ENCODE data around the gene CTTNBP2NL.

CTTNBP2NL gene, protein sequence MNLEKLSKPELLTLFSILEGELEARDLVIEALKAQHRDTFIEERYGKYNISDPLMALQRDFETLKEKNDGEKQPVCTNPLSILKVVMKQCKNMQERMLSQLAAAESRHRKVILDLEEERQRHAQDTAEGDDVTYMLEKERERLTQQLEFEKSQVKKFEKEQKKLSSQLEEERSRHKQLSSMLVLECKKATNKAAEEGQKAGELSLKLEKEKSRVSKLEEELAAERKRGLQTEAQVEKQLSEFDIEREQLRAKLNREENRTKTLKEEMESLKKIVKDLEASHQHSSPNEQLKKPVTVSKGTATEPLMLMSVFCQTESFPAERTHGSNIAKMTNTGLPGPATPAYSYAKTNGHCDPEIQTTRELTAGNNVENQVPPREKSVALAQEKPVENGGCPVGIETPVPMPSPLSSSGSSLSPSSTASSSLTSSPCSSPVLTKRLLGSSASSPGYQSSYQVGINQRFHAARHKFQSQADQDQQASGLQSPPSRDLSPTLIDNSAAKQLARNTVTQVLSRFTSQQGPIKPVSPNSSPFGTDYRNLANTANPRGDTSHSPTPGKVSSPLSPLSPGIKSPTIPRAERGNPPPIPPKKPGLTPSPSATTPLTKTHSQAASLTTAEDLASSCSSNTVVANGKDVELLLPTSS

DNA sequence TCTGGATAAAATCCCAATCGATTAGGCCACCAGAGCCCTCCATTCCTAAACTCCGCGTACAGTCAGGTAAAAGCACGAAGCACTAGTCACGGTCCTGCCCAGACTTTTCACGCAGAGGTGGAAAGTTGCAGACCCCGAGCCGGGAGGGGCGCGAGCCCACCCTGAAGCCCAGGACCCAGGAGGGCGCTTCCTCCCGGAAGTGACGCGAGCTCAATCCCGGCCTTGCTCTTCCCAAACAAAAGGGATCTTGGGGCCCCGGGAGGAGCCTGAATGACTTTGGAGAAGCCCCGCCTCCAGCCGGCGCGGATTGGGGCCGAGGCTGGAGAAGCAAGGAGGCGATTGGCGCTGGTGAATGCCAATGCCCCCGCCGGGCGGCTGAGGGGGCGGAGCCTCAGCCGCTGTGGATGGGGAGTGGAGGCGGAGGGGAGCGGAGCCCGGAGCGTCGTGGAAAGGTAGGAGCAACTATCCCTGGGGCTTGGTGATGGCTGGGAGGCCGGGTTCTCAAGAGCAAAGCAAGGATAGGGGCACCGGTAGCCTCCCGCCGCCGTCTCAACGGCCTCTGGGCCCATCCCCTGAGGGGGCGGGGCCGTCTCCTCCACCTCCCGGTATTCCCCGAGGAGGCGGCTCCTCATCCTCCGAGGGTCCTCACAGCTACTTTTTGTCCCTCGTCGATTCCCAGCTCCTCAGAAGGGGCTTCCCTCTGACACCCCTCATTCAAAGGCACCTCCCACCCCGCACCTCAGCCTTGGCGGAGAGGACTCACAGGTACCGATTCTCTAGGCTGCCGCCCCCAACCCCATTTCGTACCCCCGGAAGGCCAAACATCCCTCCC, at the start of gene CTTNBP2NL:
Gene CTTNBP2NL, plus strand, starts transcription at position 394 of the 832 bp plus-strand sequence. CDS start 19,952 bp downstream, outside the sequence.
- Histone ChIP-seq H3K9me3 (ENCODE audit: insufficient read depth, low read depth, low read length) (no peaks in the 10 kb centered on the region), H3K27me3 (ENCODE audit: insufficient read depth, low read length) (no peaks in the 10 kb centered on the region), H3K9ac (ENCODE audit: low read depth, low read length) (peak within 1 kb of the TSS; percentile 91), H3K4me1 (ENCODE audit: insufficient read depth, low read length) (peaks cover 23% of the 10 kb centered on the region), H3K4me3 (ENCODE audit: low read length) (peak within 1 kb of the TSS; percentile 95), H3K27ac (ENCODE audit: low read length) (peak within 1 kb of the TSS; percentile 94), H3K36me3 (ENCODE audit: insufficient read depth, low read depth, low read length) (no peaks in the 10 kb centered on the region)

DNA sequence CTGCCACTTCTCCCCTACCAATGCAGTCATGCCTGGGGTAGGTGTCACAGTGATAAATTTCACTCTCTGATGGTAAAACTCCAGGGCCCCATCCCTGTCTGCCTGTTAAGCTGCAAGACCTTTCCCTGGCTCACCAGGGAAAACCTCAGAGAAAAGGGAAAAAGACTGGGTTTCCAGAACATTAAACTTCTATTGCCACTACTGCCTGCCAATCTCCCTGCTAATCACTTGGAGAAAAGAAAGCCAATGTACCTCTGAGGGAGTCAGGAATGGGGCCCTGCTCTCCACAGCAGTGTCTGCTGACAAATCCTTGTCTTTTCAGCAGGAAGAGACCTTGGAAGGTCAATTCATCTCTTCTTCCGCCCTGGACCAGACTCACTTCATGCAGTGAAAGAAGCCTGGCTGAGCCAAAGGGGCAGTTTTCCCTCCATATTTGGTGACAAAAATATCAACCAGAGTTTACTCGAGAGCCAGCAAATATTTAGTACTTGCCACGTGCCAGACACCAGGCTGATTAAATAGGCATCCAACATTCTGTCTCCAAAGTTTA, 49.1 kb upstream of the CTTNBP2NL start:
- Histone ChIP-seq H3K4me1 (ENCODE audit: insufficient read depth, low read length) (no peaks in the 10 kb centered on the region), H3K36me3 (ENCODE audit: insufficient read depth, low read depth, low read length) (no peaks in the 10 kb centered on the region), H3K27ac (ENCODE audit: low read length) (no peak overlapping the region), H3K4me3 (ENCODE audit: low read length) (no peak overlapping the region), H3K9me3 (ENCODE audit: insufficient read depth, low read depth, low read length) (peaks cover 15% of the 10 kb centered on the region; the same call in 1 of the 2 replicates), H3K9ac (ENCODE audit: low read depth, low read length) (no peak overlapping the region), H3K27me3 (ENCODE audit: insufficient read depth, low read length) (no peaks in the 10 kb centered on the region)

DNA sequence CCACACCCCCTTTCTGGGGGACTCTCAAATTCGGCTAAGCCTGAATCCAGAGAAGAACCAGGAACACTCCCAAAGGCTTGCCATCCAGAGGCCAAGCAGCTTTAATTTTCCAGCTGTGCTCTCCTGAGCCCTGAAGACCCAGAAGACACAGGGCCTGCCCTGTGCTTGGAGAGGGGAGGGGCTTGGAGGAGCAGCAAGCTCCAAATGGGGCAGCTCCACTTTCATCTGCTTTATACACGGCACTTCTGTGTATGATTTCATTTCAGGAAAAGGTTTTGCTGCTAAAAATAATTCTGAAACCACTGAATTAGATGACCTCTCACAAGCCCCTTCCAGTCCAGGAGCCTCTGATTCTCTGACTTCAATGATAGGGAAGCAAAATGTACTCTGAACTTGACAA, 39.2 kb upstream of the CTTNBP2NL start:
- H3K4me1 ChIP-seq (ENCODE audit: insufficient read depth, low read length), result peaks cover 3% of the 10 kb centered on the region; the same call in 1 of the 2 replicates
- H3K27me3 ChIP-seq (ENCODE audit: insufficient read depth, low read length), result no peaks in the 10 kb centered on the region; the same call in 1 of the 2 replicates
- H3K36me3 ChIP-seq (ENCODE audit: insufficient read depth, low read depth, low read length), result no peaks in the 10 kb centered on the region
- no peaks in the 10 kb centered on the region for H3K9me3 ChIP-seq (ENCODE audit: insufficient read depth, low read depth, low read length)
- H3K9ac ChIP-seq (ENCODE audit: low read depth, low read length), result no peak overlapping the region
- H3K4me3 ChIP-seq (ENCODE audit: low read length), result no peak overlapping the region
- no peak overlapping the region for H3K27ac ChIP-seq (ENCODE audit: low read length)

DNA sequence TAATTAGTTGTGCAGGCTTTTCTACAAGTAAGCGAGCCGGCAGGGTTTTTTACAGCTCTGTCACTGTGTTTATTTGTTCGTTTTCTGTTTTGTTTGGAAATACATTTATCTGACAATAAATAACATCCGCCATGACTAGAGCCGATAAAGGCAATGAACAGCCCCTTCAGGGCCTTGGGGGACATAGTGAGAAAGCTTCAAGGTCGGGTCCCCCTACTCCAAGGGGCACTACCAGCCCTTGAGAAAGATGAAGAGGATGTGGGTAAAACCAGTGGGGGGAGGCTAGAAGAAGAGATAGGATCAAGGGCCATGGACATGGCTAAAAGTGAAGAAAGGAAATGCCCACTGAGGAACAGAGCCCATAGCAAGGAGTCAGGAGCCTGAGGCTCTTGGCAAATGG, 38.5 kb upstream of the CTTNBP2NL start:
- Histone ChIP-seq H3K27ac (ENCODE audit: low read length) (no peak overlapping the region), H3K9ac (ENCODE audit: low read depth, low read length) (no peak overlapping the region), H3K4me3 (ENCODE audit: low read length) (no peak overlapping the region), H3K4me1 (ENCODE audit: insufficient read depth, low read length) (peaks cover 3% of the 10 kb centered on the region; the same call in 1 of the 2 replicates), H3K36me3 (ENCODE audit: insufficient read depth, low read depth, low read length) (no peaks in the 10 kb centered on the region), H3K27me3 (ENCODE audit: insufficient read depth, low read length) (no peaks in the 10 kb centered on the region; the same call in 1 of the 2 replicates), H3K9me3 (ENCODE audit: insufficient read depth, low read depth, low read length) (no peaks in the 10 kb centered on the region)

DNA sequence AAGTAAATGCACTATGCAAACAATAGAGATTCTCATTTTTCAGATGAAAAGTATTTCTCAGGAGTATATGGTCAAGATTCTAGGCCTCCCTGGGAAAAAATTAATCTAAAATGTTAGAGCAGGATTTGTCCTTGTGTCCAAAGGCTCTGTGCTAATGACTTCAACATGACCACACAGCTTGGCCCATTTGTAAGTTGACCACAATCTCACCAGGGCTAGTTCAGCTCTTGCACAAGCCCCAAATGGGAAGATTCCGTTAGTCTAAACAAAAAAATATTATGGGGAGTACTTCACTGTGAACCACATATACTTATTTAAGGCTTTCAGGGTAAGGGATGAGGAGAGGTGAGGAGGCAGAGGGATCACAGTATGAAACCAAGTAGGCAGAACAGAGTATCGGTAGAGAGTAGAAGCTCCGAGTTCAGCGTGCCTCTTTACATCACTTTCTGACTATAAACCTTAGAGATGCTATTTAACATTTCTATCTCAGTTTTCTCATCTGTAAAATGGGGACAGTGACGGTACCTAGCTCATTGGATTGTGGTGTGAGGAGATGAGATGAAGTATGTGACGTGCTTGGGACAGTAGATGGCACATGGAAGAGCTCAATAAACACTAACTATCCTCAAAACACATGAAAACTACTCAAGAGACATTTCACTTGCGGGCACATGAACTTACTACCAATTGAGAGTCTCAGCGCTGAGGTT, 37.8 kb upstream of the CTTNBP2NL start:
- Histone ChIP-seq H3K27me3 (ENCODE audit: insufficient read depth, low read length) (no peaks in the 10 kb centered on the region; the same call in 1 of the 2 replicates), H3K9ac (ENCODE audit: low read depth, low read length) (no peak overlapping the region), H3K9me3 (ENCODE audit: insufficient read depth, low read depth, low read length) (no peaks in the 10 kb centered on the region), H3K4me1 (ENCODE audit: insufficient read depth, low read length) (peaks cover 3% of the 10 kb centered on the region; the same call in 1 of the 2 replicates), H3K36me3 (ENCODE audit: insufficient read depth, low read depth, low read length) (no peaks in the 10 kb centered on the region), H3K27ac (ENCODE audit: low read length) (no peak overlapping the region), H3K4me3 (ENCODE audit: low read length) (no peak overlapping the region)

DNA sequence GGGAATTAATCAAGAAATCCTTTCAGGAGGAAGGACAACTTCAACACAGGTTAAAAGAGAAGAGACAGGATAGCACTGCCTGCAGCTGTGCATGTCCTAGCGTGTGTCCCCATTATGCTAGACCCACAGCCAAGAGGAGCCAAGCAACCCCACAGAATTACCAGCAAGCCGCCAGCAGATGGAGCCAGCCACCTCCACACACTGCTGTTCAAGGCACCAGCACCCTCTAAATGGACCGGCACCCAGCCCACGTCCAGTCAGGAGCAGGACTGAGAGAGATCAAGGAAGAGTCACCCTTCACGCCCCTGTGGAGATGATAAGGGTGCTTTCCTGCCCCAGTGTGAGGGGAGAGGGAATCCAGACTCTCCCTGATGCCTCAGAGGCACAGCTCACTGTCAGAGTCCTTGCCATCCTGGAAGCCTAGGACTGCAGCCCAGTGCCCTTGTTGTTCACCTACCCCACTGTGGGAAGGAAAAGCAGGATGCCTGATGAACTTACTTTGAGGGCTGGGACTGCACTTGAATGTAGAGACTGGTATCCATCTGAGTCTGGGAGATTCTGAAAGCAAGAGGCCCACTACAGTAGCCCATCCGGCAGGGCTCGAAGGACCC, 37.1 kb upstream of the CTTNBP2NL start:
- no peak overlapping the region for H3K27ac ChIP-seq (ENCODE audit: low read length)
- no peaks in the 10 kb centered on the region for H3K9me3 ChIP-seq (ENCODE audit: insufficient read depth, low read depth, low read length)
- no peak overlapping the region for H3K9ac ChIP-seq (ENCODE audit: low read depth, low read length)
- H3K4me3 ChIP-seq (ENCODE audit: low read length), result no peak overlapping the region
- no peaks in the 10 kb centered on the region for H3K36me3 ChIP-seq (ENCODE audit: insufficient read depth, low read depth, low read length)
- H3K4me1 ChIP-seq (ENCODE audit: insufficient read depth, low read length), result peaks cover 3% of the 10 kb centered on the region; the same call in 1 of the 2 replicates
- H3K27me3 ChIP-seq (ENCODE audit: insufficient read depth, low read length), result no peaks in the 10 kb centered on the region; the same call in 1 of the 2 replicates

DNA sequence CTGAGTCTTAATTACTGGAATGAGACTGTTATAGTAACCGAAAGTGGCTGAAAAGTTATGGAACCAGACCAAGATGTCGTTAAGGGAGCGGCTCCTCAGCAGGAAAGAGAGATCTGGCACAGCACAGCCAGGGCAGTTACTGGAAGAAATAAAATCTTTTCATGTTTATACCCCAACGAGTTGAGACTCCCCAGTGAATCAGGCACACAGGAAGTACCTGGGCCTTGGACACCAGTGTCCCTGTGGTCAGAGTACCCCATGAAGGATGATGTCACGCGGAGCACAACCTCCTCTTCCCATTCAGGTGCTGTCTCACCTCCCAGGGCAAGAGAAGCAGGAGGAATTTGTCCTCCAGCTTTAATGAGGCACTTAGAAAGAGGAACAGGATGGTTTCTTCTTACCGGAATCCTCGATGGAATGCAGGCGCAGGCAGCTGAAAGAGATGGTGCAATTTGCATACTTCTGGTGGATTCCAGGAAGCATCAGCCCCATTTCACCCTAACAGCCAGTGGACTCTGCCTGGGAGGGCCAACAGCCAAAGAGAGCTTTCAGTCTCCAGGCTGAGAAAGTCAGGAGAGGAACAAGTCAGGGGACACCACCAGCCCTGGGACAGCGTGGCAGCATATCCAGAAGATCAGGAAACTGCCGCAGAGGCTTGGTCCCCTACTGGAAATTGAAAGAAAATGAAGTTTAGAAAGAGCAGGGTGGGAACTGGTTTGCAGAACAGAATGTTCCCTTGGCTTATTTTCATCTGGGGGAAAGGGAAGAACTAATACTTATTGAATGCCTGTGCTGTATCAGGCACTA, 35.9 kb upstream of the CTTNBP2NL start:
- H3K9me3 ChIP-seq (ENCODE audit: insufficient read depth, low read depth, low read length), result no peaks in the 10 kb centered on the region
- no peak overlapping the region for H3K9ac ChIP-seq (ENCODE audit: low read depth, low read length)
- no peak overlapping the region for H3K27ac ChIP-seq (ENCODE audit: low read length)
- H3K27me3 ChIP-seq (ENCODE audit: insufficient read depth, low read length), result no peaks in the 10 kb centered on the region; the same call in 1 of the 2 replicates
- H3K4me3 ChIP-seq (ENCODE audit: low read length), result no peak overlapping the region
- peaks cover 3% of the 10 kb centered on the region; the same call in 1 of the 2 replicates for H3K4me1 ChIP-seq (ENCODE audit: insufficient read depth, low read length)
- no peaks in the 10 kb centered on the region for H3K36me3 ChIP-seq (ENCODE audit: insufficient read depth, low read depth, low read length)

DNA sequence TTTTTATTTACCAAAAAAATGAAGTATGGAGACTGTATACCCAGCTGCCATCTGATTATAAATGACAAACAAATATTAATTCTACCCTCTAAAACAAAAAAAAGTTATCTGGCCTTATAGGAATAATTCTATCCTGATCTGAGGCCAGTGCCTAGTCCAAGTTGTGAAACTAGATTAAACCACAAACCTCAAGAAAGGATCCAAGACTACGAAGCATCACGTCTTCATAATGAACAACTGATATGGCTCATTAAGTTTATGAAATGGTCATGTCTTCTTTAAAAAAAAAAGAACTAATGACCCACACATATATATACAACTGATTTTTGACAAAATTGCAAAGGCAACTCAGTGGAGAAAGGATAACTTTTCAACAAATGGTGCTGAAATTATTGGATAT, 32.4 kb upstream of the CTTNBP2NL start:
- no peak overlapping the region for H3K9ac ChIP-seq (ENCODE audit: low read depth, low read length)
- no peak overlapping the region for H3K27ac ChIP-seq (ENCODE audit: low read length)
- no peaks in the 10 kb centered on the region for H3K36me3 ChIP-seq (ENCODE audit: insufficient read depth, low read depth, low read length)
- H3K4me1 ChIP-seq (ENCODE audit: insufficient read depth, low read length), result peaks cover 3% of the 10 kb centered on the region; the same call in 1 of the 2 replicates
- no peaks in the 10 kb centered on the region for H3K9me3 ChIP-seq (ENCODE audit: insufficient read depth, low read depth, low read length)
- no peak overlapping the region for H3K4me3 ChIP-seq (ENCODE audit: low read length)
- H3K27me3 ChIP-seq (ENCODE audit: insufficient read depth, low read length), result no peaks in the 10 kb centered on the region; the same call in 1 of the 2 replicates

DNA sequence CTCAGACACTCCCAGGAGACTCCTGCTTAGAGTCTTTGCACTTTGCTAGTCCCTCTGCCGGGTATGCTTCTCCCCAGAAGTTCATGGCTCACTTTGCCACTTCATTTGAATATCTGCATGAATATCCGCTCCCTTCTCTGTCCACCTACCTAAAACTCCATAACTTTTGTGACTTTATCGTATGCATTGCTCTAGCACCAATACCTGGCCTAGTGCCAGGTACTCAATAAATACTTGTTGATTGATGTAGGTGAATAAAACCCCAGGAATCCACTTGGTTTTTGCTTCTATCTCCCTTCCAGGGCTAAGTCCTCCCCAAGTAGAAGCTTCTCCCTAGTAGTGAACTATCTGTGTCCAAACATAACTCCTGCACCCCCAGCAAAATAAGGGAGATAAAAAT, 27.8 kb upstream of the CTTNBP2NL start:
- H3K27ac ChIP-seq (ENCODE audit: low read length), result no peak overlapping the region
- H3K27me3 ChIP-seq (ENCODE audit: insufficient read depth, low read length), result peaks cover 4% of the 10 kb centered on the region; the same call in 1 of the 2 replicates
- H3K9me3 ChIP-seq (ENCODE audit: insufficient read depth, low read depth, low read length), result no peaks in the 10 kb centered on the region
- no peak overlapping the region for H3K9ac ChIP-seq (ENCODE audit: low read depth, low read length)
- no peaks in the 10 kb centered on the region for H3K36me3 ChIP-seq (ENCODE audit: insufficient read depth, low read depth, low read length)
- H3K4me1 ChIP-seq (ENCODE audit: insufficient read depth, low read length), result no peaks in the 10 kb centered on the region
- no peak overlapping the region for H3K4me3 ChIP-seq (ENCODE audit: low read length)

All from iPS-20b (cell line).